HG03135 (cell line): ENCODE measurements around the gene PALLD.
A peak's percentile ranks its signal among the peaks of the same experiment; 100 is the strongest.

ENCODE experiments used
- ATAC-seq: cut with Tn5 transposase; IDR thresholded peaks from one replicate; pipeline ENCODE4 v1.9.1; 2021; ENCODE audit warnings: mild to moderate bottlenecking, moderate library complexity; ENCODE audit not compliant: unreplicated experiment

PALLD gene

GRCh38 chr4:168857546-168858314 is 360.9 kb downstream of the PALLD start:
- ATAC-seq, result no peak

GRCh38 chr4:168859100-168859499 is 362.2 kb downstream of the PALLD start:
- no peak for ATAC-seq

GRCh38 chr4:168859888-168860694 is 363.2 kb downstream of the PALLD start:
- ATAC-seq, result peak; percentile 93

- no peak for ATAC-seq
Observed at GRCh38 chr4:168860827-168861226, 364.0 kb downstream of the PALLD start.

- no peak for ATAC-seq
Observed at GRCh38 chr4:168863719-168864647, 367.1 kb downstream of the PALLD start.

- ATAC-seq, result no peak
Observed at GRCh38 chr4:168864821-168865541, 368.1 kb downstream of the PALLD start.

- ATAC-seq, result no peak
Observed at GRCh38 chr4:168865854-168866253, 369.0 kb downstream of the PALLD start.

- no peak for ATAC-seq
Observed at GRCh38 chr4:168866635-168867034, 369.8 kb downstream of the PALLD start.

GRCh38 chr4:168867128-168867527 is 370.3 kb downstream of the PALLD start:
- ATAC-seq, result no peak

- ATAC-seq, result no peak
Observed at GRCh38 chr4:168868044-168868781, 371.4 kb downstream of the PALLD start.

- ATAC-seq, result no peak
Observed at GRCh38 chr4:168868802-168869201, 371.9 kb downstream of the PALLD start.

- no peak for ATAC-seq
Observed at GRCh38 chr4:168870004-168870403, 373.2 kb downstream of the PALLD start.

GRCh38 chr4:168871632-168872031 is 374.8 kb downstream of the PALLD start:
- no peak for ATAC-seq

- ATAC-seq, result no peak
Observed at GRCh38 chr4:168874083-168874482, 377.2 kb downstream of the PALLD start.

- no peak for ATAC-seq
Observed at GRCh38 chr4:168876106-168876505, 379.3 kb downstream of the PALLD start.

GRCh38 chr4:168877511-168878491 is 380.9 kb downstream of the PALLD start:
- no peak for ATAC-seq

GRCh38 chr4:168878623-168879022 is 381.8 kb downstream of the PALLD start:
- ATAC-seq, result no peak

GRCh38 chr4:168879188-168879587 is 382.3 kb downstream of the PALLD start:
- ATAC-seq, result peak; percentile 40
